ENCODE results near the gene HDGFL1.

The HDGFL1 gene

GRCh38 chr6:22557007-22557406, 12.4 kb upstream of the HDGFL1 start:
- Histone ChIP-seq H3K4me1 (peaks cover 4% of the 10 kb centered on the region), H3K36me3 (no peaks in the 10 kb centered on the region), H3K27me3 (no peaks in the 10 kb centered on the region), H3K9me3 (no peaks in the 10 kb centered on the region), H3K4me3 (ENCODE audit: low read depth, low read length) (no peak overlapping the region)
- no peak for TF ChIP-seq CTCF (IDR thresholded peaks at IDR 0.05; ENCODE audit: low read depth, low read length)
- no peak for DNase-seq

GRCh38 chr6:22558288-22558882, 11.0 kb upstream of the HDGFL1 start:
- Histone ChIP-seq H3K4me3 (ENCODE audit: low read depth, low read length) (no peak overlapping the region), H3K9me3 (no peaks in the 10 kb centered on the region), H3K4me1 (peaks cover 4% of the 10 kb centered on the region), H3K27me3 (no peaks in the 10 kb centered on the region), H3K36me3 (no peaks in the 10 kb centered on the region)
- TF ChIP-seq CTCF (IDR thresholded peaks at IDR 0.05; ENCODE audit: low read depth, low read length): no peak
- peak; percentile 30 for DNase-seq

GRCh38 chr6:22568854-22569253, 512 bp upstream of the HDGFL1 start:
- H3K4me1 ChIP-seq: no peaks in the 10 kb centered on the region
- H3K36me3 ChIP-seq: no peaks in the 10 kb centered on the region
- no peaks in the 10 kb centered on the region; the same call in 1 of the 2 replicates for H3K9me3 ChIP-seq
- no peak overlapping the region for H3K4me3 ChIP-seq (ENCODE audit: low read depth, low read length)
- no peaks in the 10 kb centered on the region for H3K27me3 ChIP-seq
- no peak for TF ChIP-seq CTCF (IDR thresholded peaks at IDR 0.05; ENCODE audit: low read depth, low read length)
- DNase-seq: no peak

GRCh38 chr6:22570185-22570551, 802 bp downstream of the HDGFL1 start:
- no peaks in the 10 kb centered on the region for H3K27me3 ChIP-seq
- DNase-seq: no peak
- H3K9me3 ChIP-seq: no peaks in the 10 kb centered on the region; the same call in 1 of the 2 replicates
- H3K4me3 ChIP-seq (ENCODE audit: low read depth, low read length): no peak overlapping the region
- no peaks in the 10 kb centered on the region for H3K4me1 ChIP-seq
- no peaks in the 10 kb centered on the region for H3K36me3 ChIP-seq
- TF ChIP-seq CTCF (IDR thresholded peaks at IDR 0.05; ENCODE audit: low read depth, low read length): no peak

- no peak for DNase-seq
- no peak for TF ChIP-seq CTCF (IDR thresholded peaks at IDR 0.05; ENCODE audit: low read depth, low read length)
- Histone ChIP-seq H3K27me3 (no peaks in the 10 kb centered on the region), H3K4me1 (no peaks in the 10 kb centered on the region; the same call in 1 of the 2 replicates), H3K4me3 (ENCODE audit: low read depth, low read length) (no peak overlapping the region), H3K36me3 (no peaks in the 10 kb centered on the region), H3K9me3 (no peaks in the 10 kb centered on the region; the same call in 1 of the 2 replicates)
Observed at GRCh38 chr6:22575190-22575589, 5.8 kb downstream of the HDGFL1 start.

- H3K4me3 ChIP-seq (ENCODE audit: low read depth, low read length): no peak overlapping the region
- no peaks in the 10 kb centered on the region; the same call in none of the 2 replicates for H3K4me1 ChIP-seq
- TF ChIP-seq CTCF (IDR thresholded peaks at IDR 0.05; ENCODE audit: low read depth, low read length): no peak
- H3K9me3 ChIP-seq: no peaks in the 10 kb centered on the region
- H3K27me3 ChIP-seq: no peaks in the 10 kb centered on the region
- DNase-seq: no peak
- H3K36me3 ChIP-seq: no peaks in the 10 kb centered on the region
Observed at GRCh38 chr6:22579439-22579838, 10.1 kb downstream of the HDGFL1 start.

Data from BE2C (cell line).